HG03095 (cell line): ENCODE measurements around the gene CACNA1C.

Experiments used
- ATAC-seq: cut with Tn5 transposase; IDR thresholded peaks from one replicate; pipeline ENCODE4 v1.9.1; 2021; ENCODE audit warnings: moderate library complexity; ENCODE audit not compliant: unreplicated experiment

CACNA1C gene

GRCh38 chr12:2607881-2608607 lies 555.3 kb downstream of the CACNA1C start:
- ATAC-seq: no peak

GRCh38 chr12:2608608-2608945 lies 555.8 kb downstream of the CACNA1C start:
- no peak for ATAC-seq

- ATAC-seq: no peak
These were observed 556.2 kb downstream of the CACNA1C start for GRCh38 chr12:2609020-2609419.

GRCh38 chr12:2610358-2610757 lies 557.6 kb downstream of the CACNA1C start:
- no peak for ATAC-seq

GRCh38 chr12:2613326-2614073 lies 560.7 kb downstream of the CACNA1C start:
- ATAC-seq: no peak

GRCh38 chr12:2614341-2614740 lies 561.6 kb downstream of the CACNA1C start:
- ATAC-seq: no peak

- no peak for ATAC-seq
These were observed 563.0 kb downstream of the CACNA1C start for GRCh38 chr12:2615665-2616402.

- no peak for ATAC-seq
These were observed 564.0 kb downstream of the CACNA1C start for GRCh38 chr12:2616763-2617162.

GRCh38 chr12:2617365-2617764 lies 564.6 kb downstream of the CACNA1C start:
- no peak for ATAC-seq

GRCh38 chr12:2618291-2618995 lies 565.7 kb downstream of the CACNA1C start:
- ATAC-seq: no peak

GRCh38 chr12:2619136-2619535 lies 566.3 kb downstream of the CACNA1C start:
- no peak for ATAC-seq

GRCh38 chr12:2622460-2622859 lies 569.7 kb downstream of the CACNA1C start:
- ATAC-seq: no peak

GRCh38 chr12:2623472-2623871 lies 570.7 kb downstream of the CACNA1C start:
- ATAC-seq: no peak

- ATAC-seq: no peak
These were observed 571.9 kb downstream of the CACNA1C start for GRCh38 chr12:2624543-2625288.

GRCh38 chr12:2625289-2625612 lies 572.5 kb downstream of the CACNA1C start:
- ATAC-seq: no peak

- ATAC-seq: no peak
These were observed 574.5 kb downstream of the CACNA1C start for GRCh38 chr12:2627076-2627834.

- ATAC-seq: no peak
These were observed 575.0 kb downstream of the CACNA1C start for GRCh38 chr12:2627835-2628191.

GRCh38 chr12:2628401-2628800 lies 575.6 kb downstream of the CACNA1C start:
- ATAC-seq: no peak

- no peak for ATAC-seq
These were observed 576.3 kb downstream of the CACNA1C start for GRCh38 chr12:2629051-2629450.
